NCI-H1436 (cell line): Measurements from ENCODE around the gene ROBO1.
"Not testable (repeated sequence)": the region's sequence is repeated elsewhere in the genome, so short reads cannot be mapped to it uniquely, and the experiment has no call there.

Experiments
- DNase-seq: peaks from one replicate; lab custom pipeline; 2025; lab: John Stamatoyannopoulos, UW

The ROBO1 gene

DNA sequence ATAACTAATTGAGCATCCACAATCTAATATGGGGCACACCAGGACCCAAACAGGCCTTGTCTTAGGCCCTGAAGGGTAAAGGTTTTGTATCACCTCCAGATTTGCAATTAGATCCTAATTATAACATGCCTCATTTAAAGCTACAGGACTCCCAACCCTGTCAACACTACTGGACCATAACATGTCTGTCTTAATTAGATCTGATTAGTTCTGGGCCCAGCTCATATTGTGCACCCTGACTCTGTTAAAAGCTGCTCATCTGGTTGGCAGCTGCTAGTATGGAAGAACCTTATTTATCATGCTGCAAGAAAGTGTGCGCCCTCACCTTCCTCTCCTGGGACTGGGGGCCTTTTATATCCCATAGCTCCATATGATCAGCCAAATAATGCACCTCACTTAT, 457.8 kb downstream of the ROBO1 start:
- DNase-seq = no peak

DNA sequence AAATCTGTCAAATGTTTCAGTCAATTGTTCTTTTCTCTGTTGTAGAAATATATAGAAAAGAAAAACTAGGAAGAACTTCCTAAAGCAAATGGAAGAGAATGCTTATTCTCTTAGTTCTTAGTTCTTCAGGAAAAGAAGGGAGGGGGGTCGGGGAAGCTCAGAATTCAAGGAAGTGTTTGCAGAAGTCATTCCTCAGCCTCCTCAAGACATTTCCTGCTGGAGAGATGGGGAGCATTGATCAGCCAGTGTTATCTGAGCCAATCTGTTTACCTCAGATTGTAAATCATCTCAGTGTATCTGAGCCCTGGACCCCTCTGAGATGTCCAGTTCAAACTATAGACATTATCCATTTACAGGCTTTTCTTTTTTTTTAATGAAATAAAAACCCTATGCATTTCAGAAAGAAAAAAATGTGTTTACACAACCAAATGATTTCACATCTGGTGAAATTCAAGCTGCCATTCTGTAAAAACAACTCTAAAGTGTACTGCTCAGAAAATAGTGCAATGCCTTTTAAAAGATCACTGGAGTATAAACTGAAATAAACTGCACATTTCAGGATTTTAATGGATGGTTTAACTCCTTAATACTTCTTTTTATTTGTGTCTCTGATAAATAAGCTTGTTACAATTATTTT, 460.7 kb downstream of the ROBO1 start:
- no peak for DNase-seq

DNA sequence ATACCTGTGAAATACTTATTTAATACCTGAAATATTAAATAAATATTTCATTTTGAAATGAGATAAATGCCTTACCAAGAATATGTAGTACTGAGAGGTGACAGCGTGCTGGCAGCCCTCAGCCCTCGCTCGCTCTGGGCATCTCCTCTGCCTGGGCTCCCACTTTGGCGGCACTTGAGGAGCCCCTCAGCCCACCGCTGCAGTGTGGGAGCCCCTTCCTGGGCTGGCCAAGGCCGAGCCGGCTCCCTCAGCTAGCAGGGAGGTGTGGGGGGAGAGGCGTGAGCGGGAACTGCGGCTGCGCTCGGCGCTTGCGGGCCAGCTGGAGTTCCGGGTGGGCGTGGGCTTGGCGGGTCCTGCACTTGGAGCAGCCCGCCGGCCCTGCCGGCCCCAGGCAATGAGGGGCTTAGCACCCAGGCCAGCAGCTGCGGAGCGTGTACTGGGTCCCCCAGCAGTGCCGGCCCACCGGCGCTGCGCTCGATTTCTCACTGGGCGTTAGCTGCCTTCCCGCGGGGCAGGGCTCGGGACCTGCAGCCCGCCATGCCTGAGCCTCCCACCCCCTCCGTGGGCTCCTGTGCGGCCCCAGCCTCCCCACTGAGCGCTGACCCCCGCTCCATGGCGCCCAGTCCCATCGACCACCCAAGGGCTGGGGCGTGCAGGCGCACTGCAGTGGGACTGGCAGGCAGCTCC, 467.7 kb downstream of the ROBO1 start:
- DNase-seq = not testable (repeated sequence)

DNA sequence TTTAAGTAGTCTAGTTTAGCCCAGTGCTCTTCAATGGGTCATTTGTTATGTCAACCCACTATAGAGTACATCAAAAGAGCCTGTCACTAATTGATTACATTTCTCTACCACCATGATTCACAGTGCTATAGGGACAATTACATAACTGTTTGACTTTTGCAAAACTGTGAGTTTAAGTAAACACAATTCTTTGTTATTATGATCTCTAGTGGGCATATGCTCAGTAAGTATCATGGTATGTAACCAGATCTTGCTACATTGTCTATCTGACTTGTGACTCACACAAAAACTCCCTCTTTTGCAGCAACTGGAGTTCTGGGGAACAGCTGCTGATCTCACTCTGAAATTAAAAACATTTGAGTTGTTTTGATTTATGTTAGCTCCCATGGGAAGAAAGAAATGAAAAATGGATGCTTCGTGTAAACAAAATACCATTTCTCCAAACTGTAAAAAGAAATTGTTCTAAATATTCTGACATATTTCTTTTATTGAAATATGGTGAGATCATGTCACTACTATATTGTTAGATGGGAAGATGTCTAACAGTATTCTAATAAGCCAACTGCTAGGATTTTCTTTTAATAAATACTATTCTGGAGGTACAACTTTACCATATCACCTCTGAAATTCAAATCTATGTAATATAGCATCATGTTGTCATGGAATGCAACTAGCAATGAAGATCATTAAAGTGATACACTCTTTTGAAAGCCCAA, 470.4 kb downstream of the ROBO1 start:
- peak; percentile 59 for DNase-seq

DNA sequence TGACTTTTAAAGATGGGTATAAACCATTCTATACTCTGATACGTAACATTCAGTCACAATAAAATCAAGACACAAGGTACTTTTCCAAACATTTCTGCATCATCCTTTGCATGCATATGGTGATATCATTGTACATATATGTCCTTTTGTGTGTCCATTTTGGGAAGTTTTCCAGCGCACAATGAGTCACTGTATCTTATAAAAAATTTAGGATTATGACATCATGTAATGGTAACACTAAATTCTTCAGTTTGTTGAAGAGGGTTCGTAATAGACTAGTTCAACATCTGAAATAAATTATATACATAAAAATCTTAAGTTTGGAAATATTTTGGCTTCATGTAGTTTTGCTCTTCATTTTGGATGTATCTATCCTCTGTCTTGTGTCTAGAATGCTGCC, 480.9 kb downstream of the ROBO1 start:
- no peak for DNase-seq

DNA sequence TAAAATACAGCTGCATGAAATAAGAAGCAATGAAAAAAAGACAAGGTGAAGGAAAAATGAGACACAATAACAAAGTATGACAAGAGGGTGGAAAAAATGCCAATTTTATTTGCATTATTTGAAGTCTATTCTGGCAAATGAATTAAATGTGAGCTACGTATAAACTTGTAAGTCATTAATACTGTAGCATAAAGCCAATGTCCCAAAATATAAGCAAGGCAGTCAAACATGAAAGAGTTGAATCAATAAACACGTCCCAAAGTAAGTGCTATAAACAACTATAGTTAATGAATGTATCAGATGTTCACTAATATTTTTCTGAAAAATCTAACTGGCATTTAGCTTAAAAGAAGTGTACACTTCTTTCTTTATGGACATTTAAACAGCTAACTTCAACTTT, 481.9 kb downstream of the ROBO1 start:
- no peak for DNase-seq

DNA sequence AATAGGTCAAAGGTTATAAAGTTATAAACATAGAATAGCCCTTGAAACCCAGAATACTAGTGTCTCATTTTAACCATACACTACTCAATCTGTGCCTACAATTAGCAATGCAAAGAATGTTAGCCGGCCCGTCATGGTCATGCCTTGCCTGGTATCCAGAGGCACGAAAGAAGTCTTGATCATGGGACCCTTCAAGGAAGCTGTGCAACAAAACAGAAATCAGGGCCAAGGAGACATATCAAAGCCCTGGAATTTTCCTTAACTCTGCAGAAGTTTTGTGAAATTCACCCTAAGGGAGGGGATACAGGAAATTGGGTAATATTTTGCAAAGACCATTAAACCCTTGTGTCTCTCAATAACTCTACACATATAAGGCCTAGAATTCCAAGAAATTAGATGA, 482.4 kb downstream of the ROBO1 start:
- no peak for DNase-seq

DNA sequence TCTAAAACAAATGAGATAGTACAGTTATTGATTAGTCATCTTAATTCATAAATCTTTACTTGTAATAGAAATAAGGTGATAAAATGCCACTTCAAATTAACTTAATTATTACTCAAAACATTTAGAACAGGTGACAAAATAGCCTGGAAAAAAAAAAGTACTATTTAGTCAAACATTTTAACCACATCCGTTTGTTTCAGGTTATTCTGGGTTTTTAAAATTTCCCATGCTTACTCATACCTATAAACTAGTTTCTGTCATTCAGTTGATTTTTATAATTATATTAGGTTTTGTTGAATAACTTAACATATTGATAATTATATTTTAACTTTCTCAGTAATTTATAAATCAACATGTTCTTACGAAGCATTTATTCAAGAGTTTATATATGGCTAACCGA, 483.0 kb downstream of the ROBO1 start:
- DNase-seq = no peak

DNA sequence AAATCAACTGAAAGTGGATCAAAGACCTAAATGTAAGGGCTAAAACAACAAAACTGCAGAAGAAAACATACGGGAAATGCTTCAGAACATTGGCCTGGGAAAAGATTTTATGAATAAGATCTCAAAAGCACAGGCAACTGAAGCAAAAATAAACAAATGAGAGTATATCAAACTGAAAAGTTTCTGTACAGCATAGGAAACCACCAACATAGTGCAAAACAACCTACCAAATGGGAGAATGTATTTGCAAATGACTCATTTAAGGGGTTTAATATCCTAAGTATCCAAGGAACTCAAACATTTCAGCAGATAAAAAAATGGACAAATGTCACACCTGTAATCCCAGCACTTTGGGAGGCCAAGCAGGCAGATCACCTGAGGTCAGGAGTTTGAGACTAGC, 489.1 kb downstream of the ROBO1 start:
- DNase-seq = no peak

DNA sequence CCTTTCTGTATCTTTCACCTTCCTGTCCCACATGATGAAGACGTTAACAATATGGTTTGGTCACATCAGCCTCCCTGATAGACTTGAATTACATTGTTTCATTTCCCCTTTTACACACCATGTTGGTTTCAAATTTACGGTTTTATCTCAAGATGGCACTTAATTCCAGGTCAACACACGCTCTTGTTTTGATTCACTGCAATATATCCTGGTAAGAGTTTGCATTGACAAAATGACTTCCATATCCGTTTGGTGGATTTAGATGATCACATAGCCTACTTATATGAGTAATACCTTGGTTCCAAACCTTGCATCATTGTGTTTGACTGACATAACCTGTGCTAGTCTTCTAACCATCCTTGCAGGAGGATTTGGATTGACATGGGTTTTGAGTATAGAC, 499.4 kb downstream of the ROBO1 start:
- DNase-seq = no peak

DNA sequence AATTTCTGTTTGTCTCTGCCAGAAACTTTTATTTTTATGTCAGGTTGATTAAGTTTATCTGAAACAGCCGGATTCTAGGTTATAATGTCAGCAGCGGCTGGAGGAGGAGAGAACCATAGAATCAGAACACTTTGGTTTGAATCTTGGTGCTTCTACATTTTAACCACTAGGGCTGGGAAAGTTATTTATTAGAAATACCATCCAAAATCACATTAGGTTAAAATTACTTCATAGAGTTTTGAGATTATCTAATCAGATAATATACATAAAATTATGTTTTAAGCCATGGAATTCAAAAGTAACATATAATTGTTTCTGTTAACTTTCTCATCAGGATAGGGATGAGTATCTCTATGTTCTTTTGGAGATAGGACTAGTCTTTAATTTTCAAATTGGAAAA, 502.9 kb downstream of the ROBO1 start:
- DNase-seq = no peak

DNA sequence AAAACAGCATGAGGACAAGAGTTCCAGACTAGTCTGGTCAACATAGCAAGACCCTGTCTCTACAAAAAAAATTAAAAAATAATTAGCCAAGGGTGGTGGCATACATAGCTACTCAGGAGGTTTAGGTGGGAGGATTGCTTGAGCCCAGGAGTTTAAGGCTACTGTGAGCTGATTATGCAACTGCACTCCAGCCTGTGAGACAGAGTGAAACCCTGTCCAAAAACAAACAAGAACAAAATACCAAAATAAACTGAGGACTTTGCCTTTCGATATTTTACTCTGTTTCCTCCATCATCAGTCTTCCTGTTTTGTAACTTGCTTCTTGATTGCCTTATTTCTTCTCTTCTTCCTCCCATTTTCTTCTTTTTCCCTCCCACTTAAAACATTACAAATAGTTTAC, 504.4 kb downstream of the ROBO1 start:
- DNase-seq = no peak

DNA sequence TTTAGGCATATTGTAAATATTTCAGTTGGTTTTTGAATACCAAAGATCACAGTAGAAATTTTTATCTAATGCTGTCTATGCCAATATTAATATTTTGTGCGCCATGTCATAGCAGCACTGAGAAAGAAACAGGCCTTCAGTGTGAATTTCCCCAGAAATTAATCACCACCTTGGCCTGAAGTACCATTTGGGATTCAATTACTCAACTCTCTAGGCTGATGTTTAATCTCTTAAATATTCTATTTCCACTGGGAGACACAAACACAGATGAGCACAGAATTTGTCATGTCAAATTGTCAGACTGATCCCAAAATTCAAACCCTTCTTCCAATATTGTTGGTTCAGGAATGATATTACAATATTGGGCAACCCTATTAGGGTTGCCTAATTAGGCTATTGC, 509.3 kb downstream of the ROBO1 start:
- DNase-seq = no peak

DNA sequence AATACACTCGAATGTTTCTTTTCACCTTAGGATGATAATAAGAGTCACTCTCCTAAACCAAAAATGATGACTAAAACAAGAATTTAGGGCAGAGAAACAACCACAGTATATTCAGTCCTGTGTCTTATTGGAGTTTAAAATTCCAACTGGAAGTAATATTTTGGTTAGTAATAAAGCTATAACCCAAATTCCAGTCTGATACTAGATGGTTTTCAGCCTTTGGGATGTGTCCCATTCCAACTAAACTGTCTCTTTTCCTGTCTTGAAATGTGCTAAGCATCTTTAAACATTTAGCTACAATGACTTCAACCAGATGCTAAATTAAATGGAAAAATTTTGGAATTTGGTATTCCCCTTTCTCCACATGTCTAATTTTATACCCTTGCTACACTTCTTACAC, 510.0 kb downstream of the ROBO1 start:
- DNase-seq = no peak

DNA sequence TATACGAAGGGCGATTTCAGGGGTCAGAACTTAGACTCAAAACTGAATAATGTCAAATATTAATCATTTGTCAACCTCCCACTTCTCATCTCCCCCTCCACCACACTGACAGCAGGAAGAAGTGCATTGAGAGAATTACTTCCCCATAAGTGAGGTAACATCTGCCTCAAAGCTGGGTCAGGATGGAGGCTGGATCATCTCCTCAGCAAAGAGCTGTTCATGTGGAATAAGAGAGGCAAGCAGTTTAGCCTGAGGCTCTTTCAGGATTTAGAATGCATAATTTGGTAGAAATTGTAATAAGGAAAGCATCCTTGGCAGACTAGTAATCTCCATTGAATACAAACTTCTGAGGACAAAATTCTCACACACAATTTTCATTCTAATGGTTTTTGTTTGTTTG, 512.1 kb downstream of the ROBO1 start:
- no peak for DNase-seq

DNA sequence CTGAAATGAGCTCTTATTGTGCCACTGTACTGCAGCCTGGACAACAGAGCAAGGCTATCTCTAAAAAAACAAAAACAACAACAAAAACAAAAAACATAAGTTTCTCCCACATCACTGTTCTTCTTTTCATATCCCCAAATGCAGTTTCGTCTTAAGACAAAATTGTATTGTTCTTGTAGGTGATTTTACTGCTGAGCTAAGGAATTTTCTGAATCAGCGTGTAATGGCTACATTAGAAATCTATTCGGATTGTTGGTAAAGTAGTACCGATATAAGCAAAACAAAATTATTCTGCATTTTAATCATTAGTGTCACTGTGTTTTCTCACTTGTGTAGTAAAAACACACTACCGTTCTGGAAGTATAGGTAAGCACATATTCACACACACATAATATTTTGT, 512.5 kb downstream of the ROBO1 start:
- no peak for DNase-seq

DNA sequence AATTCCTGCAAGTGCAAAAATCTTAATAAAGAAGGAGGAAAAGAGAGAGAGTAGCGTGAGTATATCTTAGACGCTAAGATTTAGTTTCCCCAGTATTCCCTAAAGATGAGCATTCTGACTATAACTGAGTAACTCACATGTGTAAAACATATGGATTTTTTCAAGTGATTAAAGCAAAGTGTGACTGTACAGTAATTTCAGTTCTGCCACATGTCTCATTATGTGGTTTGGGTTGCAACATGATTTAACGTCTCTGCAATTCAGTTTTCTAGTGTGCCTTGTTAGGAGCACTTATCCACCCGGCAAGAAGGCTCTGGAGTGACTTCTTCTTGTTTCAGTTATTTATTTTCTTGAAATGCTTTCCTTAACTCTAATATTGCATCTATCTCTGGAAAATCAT, 514.1 kb downstream of the ROBO1 start:
- DNase-seq = no peak

DNA sequence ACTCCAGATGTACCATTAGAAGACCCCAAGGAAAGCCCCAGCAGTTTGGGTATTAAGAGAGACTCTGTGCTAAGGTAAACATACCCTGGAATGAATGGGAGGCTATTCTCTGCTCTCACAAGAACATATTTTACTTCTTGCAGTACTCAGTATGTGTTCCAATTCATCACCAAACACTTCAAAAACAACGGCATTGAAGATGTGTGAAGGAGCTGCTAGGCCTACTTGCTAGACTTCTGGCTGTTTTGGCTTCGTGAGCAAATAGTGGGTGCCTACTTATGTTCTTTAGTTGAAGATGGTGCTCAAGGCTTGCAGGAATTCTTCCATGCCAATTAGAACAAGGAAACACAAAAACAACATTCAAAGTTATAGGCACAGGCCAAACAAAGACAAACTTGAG, 514.5 kb downstream of the ROBO1 start:
- DNase-seq = no peak

DNA sequence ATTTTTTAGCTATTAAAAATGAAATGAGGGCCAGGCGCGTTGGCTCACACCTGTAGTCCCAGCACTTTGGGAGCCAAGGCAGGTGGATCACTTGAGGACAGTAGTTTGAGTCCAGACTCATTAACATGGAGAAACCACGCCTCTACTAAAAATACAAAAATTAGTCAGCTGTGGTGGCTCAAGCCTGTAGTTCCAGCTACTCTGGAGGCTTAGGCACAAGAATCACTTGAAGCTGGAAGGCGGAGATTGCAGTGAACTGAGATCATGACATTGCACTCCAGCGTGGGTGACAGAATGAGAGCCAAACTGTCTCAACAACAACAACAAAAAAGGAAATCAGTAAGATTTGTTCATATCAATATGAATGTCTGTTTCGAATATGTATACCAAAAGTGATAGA, 517.1 kb downstream of the ROBO1 start:
- no peak for DNase-seq

DNA sequence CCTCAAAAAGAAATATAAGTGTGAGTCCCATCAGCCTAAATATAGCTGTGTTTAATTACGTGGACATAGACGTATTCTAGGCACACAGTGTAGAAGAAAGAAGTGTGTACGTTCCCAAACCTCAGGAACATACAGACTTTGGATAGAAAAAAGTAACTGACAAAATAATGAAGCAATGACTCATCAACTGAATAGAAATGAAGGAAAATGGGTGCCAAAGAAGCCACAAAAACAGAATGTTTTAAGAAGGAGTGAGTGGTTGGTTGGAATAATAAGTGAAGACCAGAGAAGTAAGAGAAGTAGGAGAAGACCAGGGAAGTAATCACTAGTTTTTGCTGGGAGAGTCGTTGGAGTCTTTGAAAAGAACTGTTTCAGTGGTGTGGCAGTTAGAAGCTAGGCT, 518.1 kb downstream of the ROBO1 start:
- DNase-seq = no peak

DNA sequence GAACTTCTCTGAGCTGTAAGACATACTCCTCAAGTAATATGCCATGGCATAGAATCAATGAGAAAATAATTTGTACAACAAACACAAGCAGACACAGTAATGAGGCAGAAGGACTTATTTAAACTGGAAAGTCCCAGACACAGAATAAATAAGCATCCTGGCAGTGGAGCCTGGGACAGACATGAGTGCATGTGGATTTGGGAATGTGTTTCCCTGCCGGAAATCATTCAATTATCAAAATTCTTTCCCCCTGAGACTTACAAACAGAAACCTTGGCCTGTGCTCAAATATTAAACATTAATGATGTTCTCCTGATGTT, 520.1 kb downstream of the ROBO1 start:
- no peak for DNase-seq

DNA sequence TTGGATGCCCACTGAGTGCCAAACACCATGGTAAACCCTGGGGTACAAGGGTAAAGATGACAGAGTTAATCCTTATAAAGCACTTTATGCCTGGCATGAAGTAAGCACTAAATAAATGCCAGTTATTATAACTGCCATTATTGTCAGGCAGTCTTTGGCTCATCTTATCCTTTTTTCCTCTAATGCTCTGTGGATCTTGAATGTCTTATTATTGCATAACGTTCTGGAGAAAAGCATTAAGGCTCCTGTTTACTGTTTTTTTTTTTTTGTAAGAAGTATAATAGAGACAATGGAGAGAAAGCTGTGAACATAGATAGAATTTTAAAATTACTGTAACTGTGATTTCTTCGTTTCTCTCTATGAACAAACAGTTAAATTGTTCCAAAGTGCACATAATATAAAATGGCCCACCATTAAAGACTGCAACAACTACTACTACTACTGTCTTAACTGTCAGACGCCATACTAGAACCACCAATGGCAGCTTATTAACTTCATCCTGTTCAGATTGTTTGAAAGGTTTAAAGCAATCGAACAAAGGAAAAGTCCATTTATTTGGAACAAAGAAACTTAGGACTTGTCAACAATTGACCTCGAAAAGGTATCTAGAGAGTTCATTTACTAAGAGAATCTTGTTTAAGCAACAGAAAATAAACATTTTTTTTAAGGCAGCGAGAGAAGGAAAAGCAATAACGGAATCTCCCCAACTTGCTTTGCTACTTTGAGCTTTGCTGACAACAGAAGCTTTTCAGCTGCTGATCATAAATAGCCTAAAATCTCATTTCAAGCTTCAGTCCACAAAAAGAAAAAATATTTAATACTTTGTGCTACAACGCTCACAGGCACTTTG, 520.7 kb downstream of the ROBO1 start:
- DNase-seq = no peak
